Memory B cell (primary cell): Measurements from ENCODE around the gene PPP2R2D.

Source experiments
- ATAC-seq: fragments of 150-1000 bp; cut with Tn5 transposase; 2 replicates; pipeline ENCODE4 v1.10.0; 2021; ENCODE audit warnings: low read depth, mild to moderate bottlenecking, moderate library complexity
- DNase-seq, 2 donors: peaks; one replicate each; pipeline ENCODE4 v3.0.0; 2022; ENCODE audit warnings: low spot score in 2 of 2
- H3K27ac Mint-ChIP-seq: one replicate; pipeline ENCODE4 v1.8.0; 2022; ENCODE audit warnings: mild to moderate bottlenecking, moderate library complexity, mixed read lengths
- H3K27me3 Mint-ChIP-seq: one replicate; pipeline ENCODE4 v1.8.0; 2022; ENCODE audit warnings: mixed read lengths
- H3K36me3 Mint-ChIP-seq: one replicate; pipeline ENCODE4 v1.8.0; 2022; ENCODE audit warnings: mild to moderate bottlenecking, mixed read lengths
- H3K4me1 Mint-ChIP-seq: one replicate; pipeline ENCODE4 v1.8.0; 2022; ENCODE audit warnings: mixed read lengths
- H3K4me3 Mint-ChIP-seq: one replicate; pipeline ENCODE4 v1.8.0; 2022; ENCODE audit warnings: mild to moderate bottlenecking, moderate library complexity, mixed read lengths
- H3K9me3 Mint-ChIP-seq: one replicate; pipeline ENCODE4 v1.8.0; 2022; ENCODE audit warnings: mixed read lengths

Gene PPP2R2D

DNA sequence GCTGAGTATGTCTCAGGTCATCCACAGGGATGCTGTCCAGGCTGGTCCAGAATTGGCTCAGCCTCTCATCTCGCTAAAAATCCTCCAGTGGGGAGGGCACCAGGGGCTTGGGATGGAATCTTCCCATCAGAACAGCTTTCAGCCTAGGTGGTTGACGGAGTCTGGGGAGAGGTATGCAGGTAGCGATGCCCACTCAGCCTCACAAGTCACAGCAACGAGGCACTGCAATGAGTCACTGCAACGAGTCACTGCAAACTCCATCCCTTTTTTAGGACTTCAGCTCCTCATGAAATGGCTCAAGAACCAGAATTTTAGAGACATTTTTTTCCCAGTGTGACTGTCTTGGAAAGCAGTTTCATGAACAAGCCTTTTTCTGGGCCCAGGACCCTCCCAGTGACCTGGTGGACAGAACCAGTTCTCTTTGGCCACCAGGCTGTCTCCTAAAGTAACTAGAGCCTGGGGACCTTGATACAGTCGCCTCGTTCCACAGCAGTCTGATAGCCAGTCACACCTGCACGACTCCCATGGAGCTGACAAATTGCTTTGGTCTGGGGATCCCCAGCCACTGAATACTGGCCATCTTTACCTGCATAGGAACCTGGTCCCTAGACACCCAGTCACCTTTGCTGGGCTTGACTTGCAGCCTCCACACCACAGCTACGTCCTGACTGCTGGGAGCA, 41.3 kb upstream of the PPP2R2D start:
- Mint-ChIP-seq H3K4me3 (no peak overlapping the region), H3K9me3 (no peaks in the 10 kb centered on the region), H3K36me3 (no peaks in the 10 kb centered on the region), H3K27ac (no peak overlapping the region), H3K4me1 (no peaks in the 10 kb centered on the region), H3K27me3 (peaks cover 14% of the 10 kb centered on the region)
- no peak for DNase-seq
- ATAC-seq, result no peak

DNA sequence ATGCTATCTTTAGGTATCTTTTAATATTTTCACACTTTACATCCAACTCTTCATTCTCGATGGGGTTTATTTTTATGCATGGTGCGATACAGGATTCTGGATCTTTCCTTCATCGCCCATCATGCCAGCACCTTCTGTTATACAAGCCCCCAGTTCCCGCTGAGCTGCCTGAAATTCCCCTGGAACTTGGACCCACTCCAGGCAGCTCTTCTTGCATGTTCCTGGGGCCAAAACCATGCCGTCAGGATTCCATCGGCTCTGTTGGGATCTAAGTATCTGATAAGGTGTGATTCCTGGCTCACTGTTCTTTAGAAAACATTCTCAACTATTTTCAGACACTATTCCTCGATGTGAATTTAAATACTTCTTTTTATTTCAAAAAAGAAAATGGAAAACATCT, 40.5 kb upstream of the PPP2R2D start:
- ATAC-seq (no peak), DNase-seq (no peak)
- H3K27me3 Mint-ChIP-seq, result peaks cover 12% of the 10 kb centered on the region
- H3K27ac Mint-ChIP-seq, result no peak overlapping the region
- no peaks in the 10 kb centered on the region for H3K9me3 Mint-ChIP-seq
- no peak overlapping the region for H3K4me3 Mint-ChIP-seq
- no peaks in the 10 kb centered on the region for H3K4me1 Mint-ChIP-seq
- no peaks in the 10 kb centered on the region for H3K36me3 Mint-ChIP-seq

DNA sequence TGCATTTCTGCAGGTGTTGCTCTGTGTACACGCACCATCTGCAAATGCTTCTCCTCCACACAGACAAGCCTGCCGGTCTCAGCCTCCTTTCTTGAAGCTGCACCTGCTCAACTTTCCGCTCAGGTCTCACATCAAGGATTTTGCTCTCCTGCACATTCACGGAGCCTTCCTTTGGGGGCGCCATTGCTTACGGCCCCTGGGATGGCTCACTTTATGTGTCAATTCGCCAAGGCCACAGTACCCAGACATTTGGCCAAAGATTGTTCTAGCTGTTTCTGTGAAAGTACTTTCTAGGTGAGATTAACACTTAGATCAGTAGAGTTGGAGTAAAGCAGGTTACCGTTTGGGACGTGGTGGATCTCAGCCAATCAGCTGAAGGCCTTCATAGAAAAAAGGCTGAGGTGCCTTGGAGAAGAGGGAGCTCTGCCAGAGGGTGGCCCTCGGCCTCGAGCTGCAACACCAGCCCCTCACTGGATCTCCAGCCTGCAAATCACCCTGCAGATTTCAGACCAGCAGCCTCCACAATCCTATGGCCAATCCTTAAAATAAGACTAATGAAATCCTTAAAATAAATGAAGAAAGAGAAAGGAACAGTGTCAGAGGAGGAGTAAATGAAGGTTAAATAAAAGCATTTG, 39.9 kb upstream of the PPP2R2D start:
- DNase-seq (no peak), ATAC-seq (no peak)
- H3K9me3 Mint-ChIP-seq, result no peaks in the 10 kb centered on the region
- no peaks in the 10 kb centered on the region for H3K36me3 Mint-ChIP-seq
- peaks cover 12% of the 10 kb centered on the region for H3K27me3 Mint-ChIP-seq
- H3K4me1 Mint-ChIP-seq, result no peaks in the 10 kb centered on the region
- no peak overlapping the region for H3K27ac Mint-ChIP-seq
- H3K4me3 Mint-ChIP-seq, result no peak overlapping the region

GRCh38 chr10:131862548-131862947, 38.3 kb upstream of the PPP2R2D start:
- H3K9me3 Mint-ChIP-seq, result no peaks in the 10 kb centered on the region
- peaks cover 12% of the 10 kb centered on the region for H3K27me3 Mint-ChIP-seq
- H3K4me1 Mint-ChIP-seq, result no peaks in the 10 kb centered on the region

GRCh38 chr10:131865223-131865917, 35.4 kb upstream of the PPP2R2D start:
- Mint-ChIP-seq H3K4me3 (no peak overlapping the region), H3K9me3 (no peaks in the 10 kb centered on the region), H3K36me3 (no peaks in the 10 kb centered on the region), H3K27me3 (peaks cover 11% of the 10 kb centered on the region), H3K4me1 (no peaks in the 10 kb centered on the region), H3K27ac (no peak overlapping the region)
- ATAC-seq (no peak), DNase-seq (no peak)

More at GRCh38 chr10:131862548-131862947, 38.3 kb upstream of the PPP2R2D start:
- no peak for DNase-seq
- no peaks in the 10 kb centered on the region for H3K36me3 Mint-ChIP-seq
- ATAC-seq, result no peak
- no peak overlapping the region for H3K27ac Mint-ChIP-seq
- no peak overlapping the region for H3K4me3 Mint-ChIP-seq

GRCh38 chr10:131866673-131867072, 34.1 kb upstream of the PPP2R2D start:
- Mint-ChIP-seq H3K9me3 (no peaks in the 10 kb centered on the region), H3K4me3 (no peak overlapping the region), H3K27me3 (peaks cover 8% of the 10 kb centered on the region), H3K27ac (no peak overlapping the region), H3K36me3 (no peaks in the 10 kb centered on the region), H3K4me1 (no peaks in the 10 kb centered on the region)
- DNase-seq (no peak), ATAC-seq (no peak)

DNA sequence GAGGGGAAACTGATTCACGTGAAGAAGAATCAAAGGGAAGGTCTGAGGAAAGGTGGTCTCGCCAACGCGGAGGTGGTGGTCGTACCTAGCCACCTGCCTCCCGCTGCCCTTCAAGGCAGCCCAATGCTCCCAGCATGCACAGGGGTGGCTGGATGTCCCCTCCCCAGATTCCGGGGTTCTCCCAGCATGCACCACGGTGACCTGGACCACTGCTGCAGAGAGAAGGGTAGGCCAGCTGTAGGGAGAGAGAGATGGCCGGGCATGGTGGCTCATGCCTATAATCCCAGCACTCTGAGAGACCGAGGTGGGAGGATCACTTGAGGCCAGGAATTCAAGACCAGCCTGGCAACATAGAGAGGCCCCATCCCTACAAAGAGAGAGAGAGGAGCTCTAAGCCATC, 32.4 kb upstream of the PPP2R2D start:
- Mint-ChIP-seq H3K4me1 (no peaks in the 10 kb centered on the region), H3K9me3 (no peaks in the 10 kb centered on the region), H3K27ac (no peak overlapping the region)

DNA sequence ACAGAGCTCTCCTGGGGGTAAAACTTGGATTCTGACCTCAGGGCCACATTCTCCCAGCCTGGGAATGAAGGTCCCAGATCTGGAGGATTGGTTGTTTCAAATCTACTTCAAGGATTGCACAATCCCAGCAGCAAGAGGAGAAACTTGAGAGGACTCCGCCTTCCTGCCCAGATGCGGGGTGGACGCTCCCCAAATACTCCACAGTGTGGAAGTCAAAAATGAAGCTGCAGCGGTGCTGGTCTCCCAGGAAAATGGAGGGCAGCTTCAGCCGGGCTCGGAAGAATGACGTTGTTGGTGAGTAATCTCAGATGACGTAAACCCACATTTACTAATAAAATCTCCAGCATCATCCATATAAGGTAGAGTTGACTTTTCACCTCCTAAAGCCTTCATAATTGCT, 31.5 kb upstream of the PPP2R2D start:
- Mint-ChIP-seq H3K27ac (no peak overlapping the region), H3K9me3 (no peaks in the 10 kb centered on the region), H3K36me3 (no peaks in the 10 kb centered on the region), H3K4me1 (no peaks in the 10 kb centered on the region), H3K27me3 (peaks cover 8% of the 10 kb centered on the region), H3K4me3 (no peak overlapping the region)
- ATAC-seq (no peak), DNase-seq (no peak)

More for the DNA sequence above, 32.4 kb upstream of the PPP2R2D start:
- H3K27me3 Mint-ChIP-seq, result peaks cover 8% of the 10 kb centered on the region
- ATAC-seq (no peak), DNase-seq (no peak)
- no peaks in the 10 kb centered on the region for H3K36me3 Mint-ChIP-seq
- H3K4me3 Mint-ChIP-seq, result no peak overlapping the region

- H3K27me3 Mint-ChIP-seq, result peaks cover 8% of the 10 kb centered on the region
Observed at GRCh38 chr10:131870411-131870810, 30.4 kb upstream of the PPP2R2D start.

DNA sequence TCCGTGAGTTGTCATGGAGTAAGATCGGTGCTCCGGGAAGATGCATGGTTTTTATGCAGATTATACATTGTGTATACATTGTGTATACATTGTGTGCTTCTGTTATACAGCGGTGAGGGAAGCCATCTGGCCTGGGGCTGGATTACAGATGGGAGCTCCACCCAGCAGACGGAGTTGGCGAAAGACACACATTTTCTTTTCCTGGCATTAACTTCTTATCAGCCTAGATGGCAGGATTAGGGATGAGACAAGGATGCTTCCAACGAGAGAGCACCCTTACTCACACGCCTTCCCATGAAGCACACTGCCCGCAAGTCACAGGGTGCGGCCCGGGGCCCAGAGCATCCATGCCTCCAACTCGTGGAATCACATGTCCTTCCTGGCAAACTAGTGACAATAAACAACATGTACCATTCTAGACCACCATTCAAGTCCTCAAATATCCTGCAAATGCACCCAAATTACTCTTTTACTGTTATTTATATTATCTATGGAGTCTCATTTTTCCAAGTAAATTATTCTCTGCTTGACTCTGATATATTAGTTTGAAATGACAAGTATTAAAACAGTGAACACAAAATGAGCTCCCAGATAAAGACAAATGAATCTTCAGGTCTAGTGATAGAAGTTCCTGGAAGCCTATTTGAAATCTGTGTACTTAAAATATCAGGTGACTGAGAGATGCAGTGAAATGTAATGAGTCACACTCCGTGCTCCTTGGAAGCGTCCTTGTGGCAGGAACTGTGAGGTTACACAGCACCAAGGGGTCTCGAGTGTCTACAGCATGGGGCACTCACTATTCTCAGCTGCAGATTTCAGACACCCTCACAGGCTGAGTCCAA, 29.8 kb upstream of the PPP2R2D start:
- DNase-seq (no peak), ATAC-seq (no peak)
- H3K36me3 Mint-ChIP-seq, result no peaks in the 10 kb centered on the region
- H3K4me1 Mint-ChIP-seq, result peaks cover 3% of the 10 kb centered on the region
- no peak overlapping the region for H3K4me3 Mint-ChIP-seq
- H3K9me3 Mint-ChIP-seq, result no peaks in the 10 kb centered on the region
- H3K27me3 Mint-ChIP-seq, result peaks cover 11% of the 10 kb centered on the region
- H3K27ac Mint-ChIP-seq, result no peak overlapping the region

More at GRCh38 chr10:131870411-131870810, 30.4 kb upstream of the PPP2R2D start:
- DNase-seq (no peak), ATAC-seq (no peak)
- Mint-ChIP-seq H3K4me1 (peaks cover 3% of the 10 kb centered on the region), H3K36me3 (no peaks in the 10 kb centered on the region), H3K4me3 (no peak overlapping the region), H3K9me3 (no peaks in the 10 kb centered on the region), H3K27ac (no peak overlapping the region)

- H3K36me3 Mint-ChIP-seq, result no peaks in the 10 kb centered on the region
- peaks cover 3% of the 10 kb centered on the region for H3K4me1 Mint-ChIP-seq
- no peak overlapping the region for H3K4me3 Mint-ChIP-seq
- ATAC-seq (no peak), DNase-seq (no peak)
- H3K27me3 Mint-ChIP-seq, result peaks cover 12% of the 10 kb centered on the region
- no peak overlapping the region for H3K27ac Mint-ChIP-seq
- no peaks in the 10 kb centered on the region for H3K9me3 Mint-ChIP-seq
Observed at GRCh38 chr10:131871673-131872005, 29.2 kb upstream of the PPP2R2D start.

DNA sequence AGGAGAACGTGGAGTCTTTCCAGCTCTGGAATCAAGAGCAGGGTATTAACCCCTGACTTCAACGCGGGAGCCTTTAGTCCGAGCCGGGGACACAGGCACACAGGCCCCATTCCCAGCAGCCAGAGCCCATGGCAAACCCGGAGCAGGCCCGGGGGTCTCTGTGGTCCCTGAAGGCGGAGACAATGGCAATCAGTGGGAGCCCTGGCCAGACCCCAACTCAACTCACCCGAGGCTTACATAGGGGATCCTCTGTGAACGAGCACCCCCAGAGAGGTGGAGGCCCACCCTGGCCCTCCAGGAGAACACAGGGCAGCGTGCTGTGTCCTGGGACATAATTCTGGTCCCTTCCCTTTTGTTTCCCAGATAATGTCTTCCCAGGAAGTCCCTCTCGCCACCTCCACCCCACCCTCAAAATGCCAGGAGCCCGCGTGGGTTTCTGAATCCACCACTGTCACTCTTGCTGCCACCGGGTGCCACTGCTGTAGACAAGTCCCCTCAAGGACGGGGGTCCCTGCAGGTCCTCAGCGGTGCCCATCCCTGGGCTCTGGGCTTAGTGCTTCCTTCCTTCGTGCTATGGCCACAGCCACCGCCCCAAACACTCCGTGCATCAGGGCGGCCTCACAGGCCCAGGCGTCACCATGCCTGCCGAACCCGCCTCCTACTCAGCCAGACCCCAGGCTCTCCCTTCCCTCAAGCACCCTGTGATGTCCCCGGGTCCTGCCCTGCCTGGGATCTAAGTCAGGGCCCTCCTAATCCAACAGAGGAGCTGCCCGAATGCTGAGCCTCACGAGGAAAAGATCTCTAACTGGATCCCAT, 28.6 kb upstream of the PPP2R2D start:
- Mint-ChIP-seq H3K27me3 (peaks cover 13% of the 10 kb centered on the region), H3K9me3 (no peaks in the 10 kb centered on the region), H3K27ac (no peak overlapping the region), H3K4me1 (peaks cover 5% of the 10 kb centered on the region), H3K36me3 (no peaks in the 10 kb centered on the region), H3K4me3 (no peak overlapping the region)
- no peak for ATAC-seq
- no peak for DNase-seq

DNA sequence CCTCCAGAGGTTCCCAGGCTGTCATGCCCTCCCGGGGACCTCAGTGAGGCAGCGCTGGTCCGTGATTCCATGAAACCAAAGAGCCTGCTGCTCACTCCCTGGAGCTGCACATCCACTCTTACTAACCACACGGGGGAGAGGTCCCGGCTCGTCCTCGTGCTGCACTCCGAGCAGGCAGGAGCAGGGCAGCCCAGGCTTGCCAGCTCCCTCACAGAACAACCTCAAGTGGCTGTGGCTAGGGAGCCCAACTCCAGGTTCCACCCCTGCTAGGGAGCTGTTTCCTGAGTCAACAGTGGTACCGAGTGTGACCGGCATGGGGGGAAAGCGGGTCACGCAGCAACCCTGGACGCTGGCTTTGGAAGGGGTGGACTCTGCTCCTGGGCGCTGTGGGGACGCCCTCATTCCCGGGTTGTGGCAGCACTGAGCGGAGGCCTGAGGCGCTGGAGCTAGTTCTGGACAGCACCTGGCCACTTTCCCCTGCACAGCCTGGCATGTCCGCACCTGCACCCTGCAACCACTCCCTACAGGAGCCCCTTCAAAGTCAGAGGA, 27.9 kb upstream of the PPP2R2D start:
- Mint-ChIP-seq H3K9me3 (no peaks in the 10 kb centered on the region), H3K4me3 (no peak overlapping the region), H3K4me1 (peaks cover 5% of the 10 kb centered on the region), H3K36me3 (no peaks in the 10 kb centered on the region), H3K27ac (no peak overlapping the region), H3K27me3 (peaks cover 14% of the 10 kb centered on the region)
- DNase-seq, result no peak
- no peak for ATAC-seq
